HG02981 (cell line): Measurements from ENCODE around the gene VGF.
"Not testable (repeated sequence)": the region's sequence is repeated elsewhere in the genome, so short reads cannot be mapped to it uniquely, and the experiment has no call there.

Source experiments
- ATAC-seq: cut with Tn5 transposase; IDR thresholded peaks from one replicate; pipeline ENCODE4 v1.9.1; 2021; ENCODE audit warnings: mild to moderate bottlenecking, moderate library complexity; ENCODE audit not compliant: unreplicated experiment

VGF gene

GRCh38 chr7:101165075-101165957 lies at the start of gene VGF:
Gene VGF, minus strand, starts transcription at chr7:101165569. Its CDS starts 726 bp downstream, at chr7:101164843.
- peak; percentile 67 for ATAC-seq

DNA sequence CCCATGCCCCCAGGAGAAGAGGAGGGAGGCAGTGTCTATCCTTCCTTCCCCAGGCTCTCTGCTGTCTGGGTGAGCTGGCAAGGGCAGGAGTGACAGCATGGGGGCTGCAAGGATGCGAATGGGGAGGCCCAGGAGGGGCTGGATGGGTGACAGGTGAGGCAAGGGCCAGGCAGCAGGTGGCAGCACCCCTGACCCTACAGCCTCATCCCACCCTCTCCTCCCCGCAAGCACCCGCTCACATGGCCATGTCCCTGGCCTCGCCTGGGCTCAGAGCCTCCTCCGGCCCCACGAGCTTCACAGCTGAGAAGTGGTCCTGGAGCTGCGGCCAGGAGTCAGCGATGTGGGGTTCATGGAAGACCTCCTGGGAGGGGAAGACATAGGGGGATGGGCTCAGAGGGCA lies 46.6 kb upstream of the VGF start:
- ATAC-seq = no peak

DNA sequence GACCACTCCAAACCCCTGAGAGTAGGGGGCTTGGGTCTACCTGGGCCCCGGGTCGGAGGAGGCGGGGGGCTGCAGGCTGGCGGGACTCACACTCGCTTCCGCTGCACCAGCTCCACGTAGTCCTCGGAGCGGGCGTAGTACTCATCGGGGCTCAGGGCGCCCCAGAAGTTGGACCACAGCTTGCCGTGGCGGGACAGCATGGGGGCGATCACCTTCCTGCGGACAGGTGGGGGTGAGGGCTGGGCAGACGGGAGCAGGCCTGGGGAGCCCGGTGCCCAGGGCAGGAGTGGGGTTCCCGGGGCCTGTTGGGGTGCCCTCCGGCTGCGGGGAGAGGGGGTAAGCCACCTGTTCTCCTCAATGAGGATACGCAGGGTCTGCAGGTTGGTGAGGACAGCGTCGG lies 46.1 kb upstream of the VGF start:
- no peak for ATAC-seq

- no peak for ATAC-seq
Observed at GRCh38 chr7:101210143-101210542, 44.8 kb upstream of the VGF start.

DNA sequence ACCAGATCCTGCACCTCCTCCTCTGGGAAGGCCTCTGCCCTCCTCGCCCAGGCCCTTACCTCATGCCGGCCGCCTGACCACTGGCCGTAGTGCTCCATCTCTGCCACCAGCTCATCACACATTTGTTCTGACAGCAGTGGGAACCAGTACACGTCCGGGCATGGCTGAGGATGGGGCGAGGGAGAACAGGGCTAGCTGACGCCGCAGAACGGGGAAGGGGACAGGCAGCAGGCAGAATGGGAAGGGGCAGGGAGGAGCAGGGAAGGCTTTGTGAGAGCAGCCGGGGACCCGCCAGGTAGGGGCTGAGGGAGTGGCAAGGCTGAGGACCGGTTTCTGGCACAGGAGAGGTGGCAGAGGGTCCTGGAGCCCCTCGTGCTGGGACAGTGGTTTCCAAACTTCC lies 43.4 kb upstream of the VGF start:
- no peak for ATAC-seq

DNA sequence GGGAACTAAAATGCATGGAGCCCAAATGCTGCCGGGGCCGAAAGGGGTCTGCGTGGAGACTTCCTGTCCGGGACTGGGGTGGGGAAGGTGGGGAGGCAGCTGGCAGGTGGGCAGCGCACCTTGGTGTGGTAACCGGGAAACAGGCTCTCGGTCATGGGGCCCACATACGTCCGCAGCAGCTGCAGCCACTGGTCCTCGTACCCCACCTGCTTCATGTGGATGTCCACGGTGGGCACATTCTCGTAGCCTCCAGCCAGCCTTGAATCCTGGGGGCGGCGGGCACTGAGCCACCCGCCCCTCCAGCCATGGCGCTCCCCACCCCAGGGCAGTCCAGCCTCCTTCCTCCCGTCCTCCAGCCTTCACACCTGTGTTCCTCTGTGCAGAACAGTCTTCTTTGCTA lies 42.1 kb upstream of the VGF start:
- no peak for ATAC-seq

- no peak for ATAC-seq
Observed at GRCh38 chr7:101206665-101207042, 41.3 kb upstream of the VGF start.

DNA sequence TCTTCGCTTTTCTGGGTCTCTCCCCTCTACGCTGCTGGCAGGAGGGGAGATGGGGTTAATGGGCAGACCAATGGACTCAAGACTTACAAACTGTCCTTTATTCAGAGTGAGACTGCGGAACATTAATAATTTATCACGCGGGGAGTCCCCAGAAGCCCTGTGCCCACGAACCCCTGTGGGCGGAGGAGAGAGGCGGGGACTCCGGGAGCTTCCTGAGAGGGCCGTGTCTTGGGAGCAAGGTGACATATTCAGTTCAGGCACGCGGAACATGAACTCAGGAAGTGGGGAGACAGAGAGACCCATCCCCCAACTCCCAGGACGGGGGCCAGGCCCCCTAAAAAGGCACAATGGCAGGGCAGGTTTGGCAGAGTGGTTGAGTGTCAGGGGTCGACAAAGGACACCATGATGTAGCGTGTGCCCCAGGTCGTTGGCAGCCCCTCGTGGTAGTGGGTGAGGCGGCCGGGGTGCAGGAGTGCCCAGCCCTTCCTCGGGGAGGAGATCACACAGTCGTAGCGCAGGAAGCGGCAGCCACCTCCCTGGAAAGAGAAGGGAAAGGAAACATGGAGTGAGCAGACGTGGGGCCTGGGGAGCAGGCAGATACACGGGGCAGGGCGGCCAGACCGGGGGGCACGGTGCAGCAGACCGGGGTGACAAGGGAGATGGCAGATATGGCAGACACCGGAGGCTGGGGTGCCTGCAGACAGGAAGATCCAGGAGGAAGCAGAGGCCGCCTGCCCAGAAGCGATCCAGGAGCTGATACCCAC lies 40.7 kb upstream of the VGF start:
- no peak for ATAC-seq

DNA sequence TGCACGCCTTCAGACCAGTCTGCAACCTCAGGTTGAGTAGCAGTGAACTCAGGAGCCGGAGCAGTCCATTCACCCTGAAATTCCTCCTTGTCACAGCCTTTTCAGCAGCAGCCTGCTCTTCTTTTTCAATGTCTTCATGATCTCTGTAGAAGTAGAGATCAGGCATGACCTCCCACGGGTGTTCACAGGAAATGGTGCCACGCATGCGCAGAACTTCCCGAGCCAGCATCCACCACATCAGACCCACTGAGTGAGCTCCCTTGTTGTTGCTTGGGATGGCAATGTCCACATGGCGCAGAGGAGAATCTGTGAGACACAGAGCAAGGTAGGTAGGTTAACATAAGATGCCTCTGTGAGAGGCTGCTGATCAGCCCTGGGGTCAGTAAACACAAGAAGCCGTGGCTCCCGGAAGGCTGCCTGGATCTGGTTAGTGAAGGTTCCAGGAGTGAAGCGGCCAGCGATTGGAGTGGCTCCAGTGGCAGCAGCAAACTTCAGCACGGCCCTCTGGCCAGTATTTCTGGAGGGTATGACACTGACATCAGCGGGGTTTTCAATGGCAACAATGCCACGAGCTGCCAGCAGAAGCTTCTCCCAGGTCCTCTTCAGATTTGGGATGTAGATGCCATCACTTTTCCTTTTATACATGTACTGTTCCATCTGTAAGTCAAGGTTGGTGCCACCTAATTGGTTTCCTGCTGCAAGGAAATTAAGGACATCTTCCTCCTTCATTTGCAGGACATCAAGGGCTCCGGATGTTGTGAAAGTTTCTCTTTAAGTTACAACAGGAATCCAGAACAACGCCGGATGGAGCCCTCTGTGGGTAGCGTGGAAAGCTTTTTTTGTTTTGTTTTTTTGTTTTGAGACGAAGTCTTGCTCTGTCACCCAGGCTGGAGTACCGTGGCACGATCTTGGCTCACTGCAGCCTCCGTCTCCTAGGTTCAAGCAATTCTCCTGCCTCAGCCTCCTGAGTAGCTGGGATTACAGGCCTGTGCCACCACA lies 38.7 kb upstream of the VGF start:
- ATAC-seq = not testable (repeated sequence)

DNA sequence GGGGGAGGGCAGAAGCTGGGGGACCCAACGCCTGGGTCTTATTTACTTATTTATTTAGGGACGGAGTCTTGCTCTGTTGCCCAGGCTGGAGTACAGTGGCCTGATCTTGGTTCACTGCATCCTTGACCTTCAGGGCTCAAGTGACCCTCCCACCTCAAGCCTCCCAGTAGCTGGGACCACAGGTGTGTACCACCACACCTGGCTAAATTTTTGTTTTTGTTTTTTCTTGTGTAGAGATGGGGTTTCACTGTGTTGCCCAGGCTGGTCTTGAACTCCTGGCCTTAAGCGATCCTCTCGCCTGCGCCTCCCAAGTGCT lies 37.2 kb upstream of the VGF start:
- no peak for ATAC-seq

DNA sequence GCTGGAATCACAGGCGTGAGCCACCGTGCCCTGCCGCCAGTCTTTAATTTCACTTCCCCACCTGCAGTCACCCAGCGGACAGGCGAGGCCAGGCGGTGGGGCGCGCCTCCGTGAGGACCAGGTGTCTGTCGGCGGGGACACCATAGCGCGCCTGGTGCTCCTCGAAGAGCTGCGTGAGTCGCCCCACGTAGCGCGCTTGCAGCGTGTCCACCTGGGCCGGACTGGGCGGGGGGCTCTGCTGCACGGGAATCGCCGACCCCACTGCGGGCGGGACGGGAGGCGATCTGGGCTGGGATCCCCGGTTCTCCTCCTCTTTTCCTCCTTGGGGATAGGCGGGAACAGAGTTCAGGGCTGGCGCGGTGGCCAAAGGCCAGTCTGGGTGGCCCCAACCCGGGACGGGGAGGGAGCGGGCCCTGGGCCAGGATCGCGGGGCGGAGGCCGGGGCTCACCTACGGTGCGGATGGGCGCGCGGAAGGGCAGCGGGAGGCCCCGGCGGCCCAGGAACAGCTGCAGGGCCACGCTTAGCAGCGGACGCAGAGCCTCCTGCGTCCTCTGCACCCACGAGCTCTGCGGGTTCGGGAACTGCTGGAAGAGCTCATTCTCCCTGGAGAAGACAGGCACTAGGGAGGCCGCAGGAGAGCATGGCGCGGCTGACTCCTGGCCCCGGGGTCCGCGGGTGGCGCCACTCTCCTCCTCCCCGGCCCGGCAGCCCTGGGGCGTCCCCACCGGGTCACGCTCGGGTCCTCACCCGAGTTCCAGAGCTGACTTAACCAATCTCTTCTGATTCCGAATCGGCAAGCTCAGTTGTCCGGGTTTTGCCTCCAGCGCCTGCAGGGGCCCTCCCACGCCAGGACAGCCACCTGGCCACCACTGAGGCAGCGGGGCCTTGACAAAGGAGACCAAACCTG lies 36.6 kb upstream of the VGF start:
- ATAC-seq = no peak

DNA sequence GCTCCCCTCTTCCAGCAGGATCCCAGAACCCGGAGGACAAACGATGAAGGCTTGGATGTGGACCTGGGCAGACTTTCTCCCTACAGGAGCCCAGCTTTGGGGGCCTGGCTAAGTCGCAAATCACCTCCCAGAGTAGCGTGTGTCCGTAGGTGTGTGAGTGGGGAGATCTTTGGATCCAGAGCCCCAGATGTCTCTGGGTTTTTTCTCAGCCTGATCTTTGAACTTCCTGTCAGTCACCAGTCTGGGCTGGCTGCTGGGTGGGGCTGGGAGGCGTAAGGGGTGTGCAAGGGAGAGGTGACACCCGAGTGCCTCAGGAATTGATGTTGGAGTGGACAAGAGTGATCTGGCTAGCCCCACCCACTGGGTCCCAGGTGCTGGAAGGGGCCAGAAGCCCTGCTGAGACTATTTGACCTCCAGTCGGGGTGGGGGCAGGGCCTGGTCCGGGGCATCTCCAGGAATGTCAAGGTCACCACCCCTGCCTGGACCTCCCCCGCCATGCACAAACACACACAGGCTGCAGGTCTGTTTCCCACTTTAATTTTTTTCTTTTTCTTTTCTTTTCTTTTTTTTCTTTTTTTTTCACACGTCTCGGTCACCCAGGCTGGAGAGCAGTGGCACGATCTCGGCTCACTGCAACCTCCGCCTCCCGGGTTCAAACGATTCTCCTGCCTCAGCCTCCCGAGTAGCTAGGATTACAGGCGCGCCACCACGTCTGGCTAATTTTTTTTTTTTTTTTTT lies 35.7 kb upstream of the VGF start, which contains the start of gene MOGAT3:
TSS of gene MOGAT3 (minus strand) at position 175 of the 738 bp plus-strand sequence. CDS start 182 bp downstream, outside the sequence.
- no peak for ATAC-seq

- no peak for ATAC-seq
Observed at GRCh38 chr7:101200504-101200861, 35.1 kb upstream of the VGF start.

DNA sequence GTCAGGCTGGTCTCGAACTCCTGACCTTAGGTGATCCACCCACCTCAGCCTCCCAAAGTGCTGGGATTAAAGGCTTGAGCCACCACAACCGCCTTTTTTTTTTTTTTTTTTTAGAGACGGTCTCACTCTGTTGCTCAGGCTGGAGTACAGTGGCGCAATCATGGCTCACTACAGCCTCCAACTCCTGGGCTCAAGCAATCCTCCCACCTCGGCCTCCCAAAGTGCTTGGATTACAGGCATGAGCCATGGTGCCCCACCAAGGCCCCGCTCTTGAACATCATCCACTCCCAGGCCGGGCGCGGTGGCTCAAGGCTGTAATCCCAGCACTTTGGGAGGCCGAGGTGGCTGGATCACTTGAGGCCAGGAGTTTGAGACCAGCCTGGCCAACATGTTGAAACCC lies 34.2 kb upstream of the VGF start:
- ATAC-seq = not testable (repeated sequence)

DNA sequence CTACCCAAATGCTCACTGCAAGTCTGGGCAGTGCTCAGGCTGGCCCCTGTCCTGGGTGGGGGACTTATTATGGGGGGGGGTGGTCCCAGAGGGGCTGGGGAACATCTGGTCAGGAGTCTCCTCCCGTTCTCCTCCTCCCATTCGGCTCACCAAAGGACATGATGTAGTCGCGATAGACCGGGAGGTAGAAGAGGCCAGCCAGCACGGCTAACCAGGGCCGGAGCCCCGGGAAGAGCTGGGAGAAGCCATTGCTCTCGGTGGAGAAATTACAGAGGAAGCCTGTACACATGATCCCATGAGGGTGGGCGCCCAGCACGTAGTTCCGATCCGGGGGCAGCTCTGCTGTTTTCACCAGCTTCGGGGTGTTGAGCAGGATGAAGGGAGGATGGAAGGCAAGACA lies 33.1 kb upstream of the VGF start:
- ATAC-seq = no peak

DNA sequence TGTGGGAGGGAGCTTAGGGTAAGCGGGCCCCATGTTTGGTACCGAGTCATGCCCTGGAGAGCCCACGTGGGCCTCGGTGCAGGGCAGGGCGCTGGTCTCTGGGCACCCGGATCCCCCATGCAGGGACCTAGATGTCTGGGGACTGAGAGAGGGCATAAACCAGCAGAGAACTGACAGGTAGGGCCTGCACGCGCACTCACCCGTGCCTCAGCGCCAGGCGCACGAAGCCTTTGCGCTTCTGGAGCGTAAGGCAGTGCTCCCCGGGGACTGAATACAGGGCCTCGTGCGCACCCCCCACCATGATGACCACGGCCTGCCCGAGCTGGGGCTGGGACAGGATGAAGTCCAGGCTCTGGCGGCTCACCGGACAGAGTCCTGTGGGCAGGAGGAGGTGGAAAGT lies 32.6 kb upstream of the VGF start:
- ATAC-seq = no peak

GRCh38 chr7:101195884-101196283 lies 30.5 kb upstream of the VGF start:
- no peak for ATAC-seq

DNA sequence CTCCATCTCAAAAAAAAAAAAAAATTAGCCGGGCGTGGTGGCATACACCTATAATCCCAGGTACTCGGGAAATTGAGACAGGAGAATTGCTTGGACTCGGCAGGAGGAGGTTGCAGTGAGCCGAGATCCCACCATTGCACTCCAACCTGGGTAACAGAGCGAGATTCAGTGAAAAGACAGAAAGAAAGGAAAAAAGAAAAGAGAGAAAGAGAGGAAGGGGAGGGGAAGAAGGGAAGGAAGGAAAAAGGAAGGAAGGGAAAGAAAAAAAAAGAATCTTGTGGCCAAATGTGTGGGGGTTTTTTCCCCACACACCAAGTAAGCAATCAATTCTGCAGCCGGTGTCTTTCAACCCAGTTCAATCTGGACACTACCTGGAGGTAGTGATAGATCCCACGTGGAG lies 23.7 kb upstream of the VGF start:
- ATAC-seq = no peak

- ATAC-seq = no peak
Observed at GRCh38 chr7:101186844-101187428, 21.6 kb upstream of the VGF start.
